22Rv1 (cell line): ENCODE measurements around the gene EIF4G2.

Source experiments
- CTCF ChIP-seq: fragments of 450-650 bp; IDR thresholded peaks from 2 replicates; pipeline ENCODE4 v1.5.1; 2017; ENCODE audit warnings: mild to moderate bottlenecking
- ZFX ChIP-seq: fragments of 450-650 bp; IDR thresholded peaks from 2 replicates; pipeline ENCODE4 v1.6.1; 2017; ENCODE audit warnings: antibody characterized with exemption, borderline replicate concordance

GRCh38 chr11:10838881-10839280, 30.2 kb upstream of the EIF4G2 start:
- TF ChIP-seq CTCF = no peak
- no peak for TF ChIP-seq ZFX
